Renal cortical epithelial cell (primary cell): Measurements from ENCODE around the gene CCN2. TPM values are rescaled to one million over a fixed set of nuclear protein-coding genes. Genes with fewer than 3 reads are reported as not detected.

Experiments used
- DNase-seq: peaks from one replicate; pipeline ENCODE4 v3.0.0-alpha.2; 2011; ENCODE audit warnings: low read depth
- total RNA-seq: library from RNA; depleted of rRNA; stranded (reverse); fragments of >200 nt; gene quantifications from 2 replicates; pipeline ENCODE4 v1.2.3, GENCODE V29; 2014

The CCN2 gene
- total RNA-seq, 1 donor from 2014 or later: 166 TPM

GRCh38 chr6:131967948-131968347 is 16.8 kb upstream of the CCN2 start:
- DNase-seq: no peak

DNA sequence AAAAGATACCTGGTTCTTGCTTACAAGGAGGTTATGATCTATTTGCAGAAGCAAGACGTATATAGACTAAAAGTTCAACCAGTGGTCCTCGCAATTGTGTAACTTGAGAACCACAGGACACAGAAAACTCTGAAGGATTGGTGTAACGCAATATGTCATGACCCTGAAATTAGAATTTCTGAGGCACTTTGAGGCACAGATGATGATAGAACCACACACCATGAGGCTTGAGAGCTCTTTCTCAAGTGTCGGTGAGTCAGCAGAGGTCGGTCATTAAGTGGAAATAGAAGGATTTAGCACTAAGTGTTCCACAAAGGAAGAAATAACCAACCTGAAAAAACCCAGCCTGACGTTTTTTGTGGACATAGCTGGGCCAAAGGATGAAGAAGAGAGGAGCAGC is 15.3 kb upstream of the CCN2 start:
- DNase-seq: peak; percentile 94

DNA sequence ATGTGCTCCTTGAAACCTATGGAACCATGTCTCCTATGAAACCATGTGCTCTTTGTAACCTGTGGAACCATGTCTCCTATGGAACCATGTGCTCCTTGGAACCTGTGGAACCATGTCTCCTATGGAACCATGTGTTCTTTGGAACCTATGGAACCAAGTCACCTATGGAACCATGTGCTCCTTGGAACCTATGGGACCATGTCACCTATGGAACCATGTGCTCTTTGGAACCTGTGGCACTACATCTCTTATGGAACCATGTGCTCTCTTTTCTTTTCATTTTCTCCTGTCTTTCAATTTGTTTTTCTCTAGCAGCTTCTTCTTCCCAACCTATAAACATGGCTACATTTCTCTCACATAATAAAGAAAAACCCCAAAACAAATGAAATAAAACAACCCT is 11.9 kb upstream of the CCN2 start:
- DNase-seq: no peak

DNA sequence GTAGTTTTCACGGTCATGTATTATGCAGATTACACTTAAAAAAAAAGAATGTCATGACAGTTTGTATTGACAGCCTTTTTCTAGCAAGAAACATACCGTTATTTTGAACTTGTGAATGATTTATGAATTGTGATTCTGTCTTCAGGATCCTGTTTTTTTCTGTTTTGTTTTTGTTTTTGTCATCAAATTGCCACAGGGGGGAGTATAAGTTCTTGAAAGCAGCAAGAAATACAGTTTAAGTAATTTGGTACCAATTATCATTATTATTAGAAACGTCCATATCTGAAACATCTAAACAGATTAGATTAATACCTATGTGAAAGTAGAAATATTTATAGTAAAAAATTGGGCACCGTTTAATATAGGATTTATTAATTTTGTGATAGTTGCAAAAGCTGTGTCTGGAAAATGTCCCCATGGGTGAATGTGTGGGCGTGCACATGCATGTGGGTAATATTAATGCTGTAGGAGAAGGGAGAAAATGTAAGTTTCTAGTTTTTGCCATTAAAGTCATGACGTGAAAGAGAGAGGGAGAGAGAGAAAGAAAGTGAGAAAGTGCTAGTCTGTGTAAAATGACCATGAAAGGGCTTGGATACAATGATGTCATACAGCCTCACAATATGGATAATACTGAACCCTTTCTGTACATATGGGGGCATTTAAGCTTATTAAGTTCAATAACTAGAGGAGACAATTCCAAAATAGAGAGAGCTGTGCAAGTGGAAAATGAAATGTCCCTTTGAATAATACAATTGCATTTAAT is 9.4 kb upstream of the CCN2 start:
- DNase-seq: peak; percentile 40

DNA sequence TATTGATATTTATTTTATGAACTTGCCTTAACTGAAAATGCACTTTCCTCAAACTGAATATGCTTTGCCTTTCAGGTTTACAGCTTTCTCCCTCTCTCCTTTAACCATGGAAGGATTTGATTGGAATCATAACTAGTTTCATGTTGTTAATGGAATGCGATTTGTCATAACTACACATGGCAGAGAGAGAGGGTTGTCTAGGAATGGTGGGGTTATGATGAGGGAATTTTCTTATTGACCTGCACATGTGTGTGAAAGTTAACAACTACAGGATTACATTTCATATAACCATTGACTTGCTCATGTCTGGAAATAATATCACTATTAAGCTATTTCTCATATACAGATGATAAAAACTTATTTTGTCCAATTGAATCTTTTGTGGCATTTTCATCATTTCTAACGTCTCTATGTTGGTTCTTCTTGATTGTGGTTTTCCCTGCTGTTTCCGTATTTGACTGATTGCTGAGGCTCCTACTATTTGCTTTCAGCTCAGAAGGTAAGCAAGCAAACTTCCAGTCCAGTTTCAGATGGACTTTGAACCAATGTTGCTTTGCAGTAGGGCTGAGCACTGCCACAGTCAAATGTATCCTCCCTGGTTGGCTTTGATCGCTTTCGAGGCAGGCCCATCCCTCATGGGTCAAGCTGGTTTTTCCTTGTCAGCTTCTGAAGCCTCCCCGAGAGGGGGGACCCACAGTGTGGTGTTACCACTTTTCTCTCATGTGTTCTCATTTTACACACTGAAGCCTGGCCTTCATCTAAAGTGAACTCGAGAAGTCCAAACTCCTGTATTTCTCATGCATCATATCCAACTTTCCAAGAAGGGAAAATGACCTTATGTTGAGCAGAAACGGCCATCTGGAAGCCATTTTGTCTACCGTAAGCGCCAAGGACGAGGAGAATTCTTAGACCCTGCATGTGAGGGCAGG is 7.6 kb upstream of the CCN2 start:
- no peak for DNase-seq

- no peak for DNase-seq
Observed at GRCh38 chr6:131958095-131958494, 6.9 kb upstream of the CCN2 start.

GRCh38 chr6:131955876-131956275 is 4.7 kb upstream of the CCN2 start:
- DNase-seq: no peak

- no peak for DNase-seq
Observed at GRCh38 chr6:131955192-131955591, 4.0 kb upstream of the CCN2 start.

GRCh38 chr6:131954775-131955107 is 3.6 kb upstream of the CCN2 start:
- DNase-seq: peak; percentile 90

- DNase-seq: peak; percentile 56
Observed at GRCh38 chr6:131954059-131954774, 3.0 kb upstream of the CCN2 start.

GRCh38 chr6:131952886-131953509 is 1.8 kb upstream of the CCN2 start:
- no peak for DNase-seq

GRCh38 chr6:131951576-131952230 is 531 bp upstream of the CCN2 start:
- no peak for DNase-seq

DNA sequence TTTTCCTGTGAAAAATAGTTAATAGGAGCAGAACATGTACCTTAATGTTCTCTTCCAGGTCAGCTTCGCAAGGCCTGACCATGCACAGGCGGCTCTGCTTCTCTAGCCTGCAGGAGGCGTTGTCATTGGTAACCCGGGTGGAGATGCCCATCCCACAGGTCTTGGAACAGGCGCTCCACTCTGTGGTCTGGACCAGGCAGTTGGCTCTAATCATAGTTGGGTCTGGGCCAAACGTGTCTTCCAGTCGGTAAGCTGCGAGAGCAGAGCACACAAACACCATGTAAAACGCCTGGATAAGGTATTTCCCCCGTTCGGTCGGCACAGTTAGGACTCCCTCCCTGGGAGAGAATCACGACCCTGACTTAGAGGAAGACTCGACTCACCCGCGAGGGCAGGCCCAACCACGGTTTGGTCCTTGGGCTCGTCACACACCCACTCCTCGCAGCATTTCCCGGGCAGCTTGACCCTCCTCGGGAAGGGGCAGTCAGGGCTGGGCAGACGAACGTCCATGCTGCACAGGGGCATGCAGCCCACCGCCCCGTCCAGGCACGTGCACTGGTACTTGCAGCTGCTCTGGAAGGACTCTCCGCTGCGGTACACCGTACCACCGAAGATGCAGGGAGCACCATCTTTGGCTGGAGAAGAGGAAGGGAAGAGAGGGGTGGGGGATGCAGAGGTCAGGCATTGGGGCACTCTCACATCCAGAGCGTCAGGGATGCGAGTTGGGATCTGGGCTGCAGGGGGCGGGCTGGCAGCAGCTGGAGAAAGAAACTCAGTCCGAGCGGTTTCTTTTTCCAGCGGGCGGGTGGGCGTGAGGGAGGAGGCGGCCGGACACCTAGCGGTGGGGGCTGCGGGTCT is 1.0 kb downstream of the CCN2 start:
- DNase-seq: peak; percentile 82

- DNase-seq: peak; percentile 61
Observed at GRCh38 chr6:131949620-131949908, 1.6 kb downstream of the CCN2 start.

DNA sequence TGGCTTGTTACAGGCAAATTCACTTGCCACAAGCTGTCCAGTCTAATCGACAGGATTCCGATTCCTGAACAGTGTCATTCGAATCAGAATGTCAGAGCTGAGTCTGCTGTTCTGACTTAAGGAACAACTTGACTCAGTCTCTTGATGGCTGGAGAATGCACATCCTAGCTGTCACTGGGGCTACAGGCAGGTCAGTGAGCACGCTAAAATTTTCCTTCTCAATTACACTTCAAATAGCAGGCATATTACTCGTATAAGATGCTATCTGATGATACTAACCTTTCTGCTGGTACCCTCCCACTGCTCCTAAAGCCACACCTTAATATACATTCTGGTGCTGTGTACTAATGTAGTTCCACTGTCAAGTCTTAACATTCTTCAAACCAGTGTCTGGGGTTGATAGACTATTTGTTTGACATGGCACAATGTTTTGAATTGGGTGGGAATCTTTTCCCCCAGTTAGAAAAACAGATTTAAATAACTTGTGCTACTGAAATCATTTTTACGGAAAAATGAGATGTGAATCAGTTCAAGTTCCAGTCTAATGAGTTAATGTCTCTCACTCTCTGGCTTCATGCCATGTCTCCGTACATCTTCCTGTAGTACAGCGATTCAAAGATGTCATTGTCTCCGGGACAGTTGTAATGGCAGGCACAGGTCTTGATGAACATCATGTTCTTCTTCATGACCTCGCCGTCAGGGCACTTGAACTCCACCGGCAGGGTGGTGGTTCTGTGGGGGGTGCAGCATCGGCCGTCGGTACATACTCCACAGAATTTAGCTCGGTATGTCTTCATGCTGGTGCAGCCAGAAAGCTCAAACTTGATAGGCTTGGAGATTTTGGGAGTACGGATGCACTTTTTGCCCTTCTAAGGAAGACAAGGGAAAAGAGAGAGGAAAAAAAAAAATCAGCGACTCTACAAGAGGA is 2.2 kb downstream of the CCN2 start:
- DNase-seq: peak; percentile 51

DNA sequence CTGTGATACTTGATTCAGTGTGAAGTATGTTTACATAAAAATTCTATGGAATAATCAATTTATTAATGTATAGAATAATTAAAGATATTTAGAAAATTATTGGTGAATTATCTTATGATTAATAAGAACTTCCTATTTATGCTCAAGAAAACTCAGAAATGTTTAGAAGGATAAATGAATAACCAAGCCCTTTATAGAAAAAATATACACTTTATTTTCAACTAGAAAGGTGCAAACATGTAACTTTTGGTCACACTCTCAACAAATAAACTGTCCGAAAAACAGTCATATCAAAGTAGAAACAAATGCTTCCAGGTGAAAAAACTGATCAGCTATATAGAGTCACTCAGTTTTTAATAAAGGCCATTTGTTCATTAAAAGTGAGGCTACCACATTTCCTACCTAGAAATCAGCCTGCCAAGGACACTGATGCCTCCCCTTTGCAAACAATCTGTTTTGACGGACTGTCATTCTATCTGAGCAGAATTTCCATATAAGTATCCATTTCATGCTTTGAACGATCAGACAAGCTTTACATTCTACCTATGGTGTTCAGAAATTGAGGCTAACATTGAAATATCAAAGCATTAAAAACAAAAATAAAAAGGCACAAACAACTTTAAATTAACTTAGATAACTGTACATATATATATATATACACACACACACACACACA is 3.0 kb downstream of the CCN2 start:
- DNase-seq: no peak

DNA sequence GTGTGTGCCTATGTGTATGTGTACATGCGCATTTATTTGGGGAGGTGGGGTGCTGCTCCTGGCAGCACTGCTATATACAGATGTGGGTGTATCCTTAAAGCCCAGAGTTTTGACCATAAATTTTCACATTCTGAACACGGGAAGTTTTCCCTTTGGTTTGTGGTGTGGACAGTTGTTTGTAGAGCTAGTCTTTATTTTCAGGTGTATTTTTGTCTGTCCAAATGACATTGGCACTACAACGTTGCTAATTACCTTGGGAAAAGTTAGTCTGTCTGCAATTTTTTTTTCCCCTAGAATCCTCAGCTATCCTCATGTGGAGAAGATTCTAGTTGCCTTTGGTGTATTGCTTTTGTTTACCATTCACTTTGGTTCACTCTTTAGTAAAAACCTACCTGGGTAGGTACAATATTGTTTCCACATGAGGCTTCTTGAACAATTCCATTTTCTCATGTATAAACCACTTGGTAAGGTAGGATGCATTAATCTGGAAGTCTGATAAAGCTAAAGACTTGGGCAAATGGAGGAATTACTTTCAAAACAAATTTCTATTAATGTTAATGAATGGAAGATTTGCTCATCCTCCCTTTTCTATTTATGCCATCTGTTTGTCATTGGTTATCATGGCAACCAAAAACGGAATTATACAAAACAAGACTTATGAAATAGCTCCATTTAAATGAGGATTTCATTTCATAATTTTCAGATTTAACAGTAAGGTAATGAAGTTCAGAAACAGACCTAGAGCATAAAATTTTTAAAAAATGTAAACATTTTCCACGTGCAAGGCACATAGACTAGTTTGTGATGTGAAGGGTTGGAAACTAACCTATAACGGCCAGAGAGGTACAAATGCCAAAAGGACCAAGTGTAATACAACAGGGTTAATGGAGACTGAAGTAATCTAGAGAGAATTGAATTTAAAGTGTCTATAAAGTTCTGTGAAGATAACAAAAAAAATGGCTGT is 3.9 kb downstream of the CCN2 start:
- peak; percentile 77 for DNase-seq
